HCT116 (cell line): ENCODE data around the gene SLC43A3. TPM values are rescaled to one million over a fixed set of nuclear protein-coding genes. Genes with fewer than 3 reads are reported as not detected.

Experiments
- ATAC-seq: fragments of 200-7000 bp; cut with Tn5 transposase; 2 replicates; pipeline ENCODE4 v1.9.1; 2020; ENCODE audit warnings: mild to moderate bottlenecking, moderate library complexity
- BruUV-seq: library from RNA; stranded (reverse); fragments of 400-500 nt; replicated peaks from 2 replicates; lab custom pipeline; 2021; lab: Mats Ljungman, UMichigan
- CTCF ChIA-PET: fragments of 300-600 bp; sonication (Branson Sonifier 250); formaldehyde crosslinking; loops from one replicate; lab custom pipeline; 2021; ENCODE audit warnings: antibody characterized with exemption; lab: Charles Lee
- POLR2A ChIA-PET: fragments of 300-600, 350-600 bp; sonication (Branson Sonifier 250); formaldehyde crosslinking; loops from one replicate; lab custom pipeline; 2021; ENCODE audit warnings: antibody characterized with exemption; lab: Charles Lee
- RAD21 ChIA-PET, 2 experiments: fragments of 300-600 bp; sonication (Branson Sonifier 250); formaldehyde crosslinking; loops; one replicate each; lab custom pipeline; 2023; ENCODE audit warnings: low total read pairs in 2 of 2; ENCODE audit not compliant: uncharacterized antibody in 2 of 2, unreplicated experiment in 2 of 2, low non-redundant PET in 1 of 2; lab: Charles Lee
- DNase-seq: peaks from one replicate; pipeline ENCODE4 v3.0.0-alpha.2; 2010; ENCODE audit warnings: low read depth, low spot score
- H2AFZ ChIP-seq: fragments of 200-600 bp; shearing (Covaris generic), sonication (generic); 2 replicates; pipeline ENCODE4 v1.6.1; 2017; ENCODE audit warnings: low read depth, mixed run types, mixed read lengths, antibody characterized with exemption, low read length; ENCODE audit not compliant: poor library complexity, severe bottlenecking
- H3K27ac ChIP-seq: 2 replicates; pipeline ENCODE4 v1.5.1; 2012; ENCODE audit warnings: low read depth, low read length
- H3K27me3 ChIP-seq: fragments of 200-600 bp; sonication (generic); 2 replicates; pipeline ENCODE4 v1.6.1; 2016; ENCODE audit warnings: mixed run types, low read length, mixed read lengths; ENCODE audit not compliant: insufficient read depth
- H3K36me3 ChIP-seq, 2 experiments: fragments of 200-500 bp in 1 of 2; fragments of 200-600 bp in 1 of 2; sonication (Bioruptor generic) in 1 of 2; sonication (generic) in 1 of 2; 2 replicates each; pipeline versions ENCODE4 v1.5.1 to v1.6.1; 2014 to 2016; ENCODE audit warnings: low read length in 2 of 2, inconsistent platforms in 1 of 2, mixed read lengths in 1 of 2, mixed run types in 1 of 2; ENCODE audit not compliant: insufficient read depth in 2 of 2, control insufficient read depth in 1 of 2
- H3K4me1 ChIP-seq, 2 experiments: fragments of 200-600 bp in 1 of 2; sonication (generic) in 1 of 2; 2 replicates each; pipeline versions ENCODE4 v1.5.1 to v1.6.1; 2012 to 2017; ENCODE audit warnings: low read length in 2 of 2, inconsistent platforms in 1 of 2, mild to moderate bottlenecking in 1 of 2, mixed read lengths in 1 of 2, mixed run types in 1 of 2, moderate library complexity in 1 of 2; ENCODE audit not compliant: insufficient read depth in 2 of 2, control insufficient read depth in 1 of 2
- H3K4me2 ChIP-seq: fragments of 200-600 bp; sonication (generic); 2 replicates; pipeline ENCODE4 v1.6.1; 2017; ENCODE audit warnings: mixed run types, low read length, mixed read lengths
- H3K4me3 ChIP-seq, 2 experiments: fragments of 200-600 bp in 1 of 2; sonication (generic) in 1 of 2; replicated peaks in 1 of 2; 2 replicates each; pipeline ENCODE4 v1.5.1; 2011 to 2016; ENCODE audit warnings: low read length in 2 of 2, control low read depth in 1 of 2, low read depth in 1 of 2, mild to moderate bottlenecking in 1 of 2, mixed read lengths in 1 of 2, mixed run types in 1 of 2
- H3K79me2 ChIP-seq: fragments of 200-600 bp; sonication (generic); 2 replicates; pipeline ENCODE4 v1.6.1; 2017; ENCODE audit warnings: mild to moderate bottlenecking, mixed run types, low read length, moderate library complexity, mixed read lengths; ENCODE audit not compliant: insufficient read depth
- H3K9ac ChIP-seq: fragments of 200-600 bp; sonication (generic); 2 replicates; pipeline ENCODE4 v1.6.1; 2016; ENCODE audit warnings: low read length, mixed read lengths
- H3K9me2 ChIP-seq: fragments of 200-600 bp; sonication (generic), shearing (Covaris generic); 2 replicates; pipeline ENCODE4 v1.6.1; 2017; ENCODE audit warnings: mixed run types, mild to moderate bottlenecking, moderate library complexity; ENCODE audit not compliant: insufficient read depth
- H3K9me3 ChIP-seq, 2 experiments: fragments of 200-500 bp in 1 of 2; fragments of 200-600 bp in 1 of 2; sonication (Bioruptor generic) in 1 of 2; sonication (generic) in 1 of 2; 2 replicates each; pipeline ENCODE4 v1.6.1; 2014 to 2017; ENCODE audit warnings: low read length in 2 of 2, mixed read lengths in 2 of 2, inconsistent platforms in 1 of 2, low read depth in 1 of 2, mild to moderate bottlenecking in 1 of 2, mixed run types in 1 of 2, moderate library complexity in 1 of 2; ENCODE audit not compliant: control insufficient read depth in 1 of 2, insufficient read depth in 1 of 2
- H4K20me1 ChIP-seq: fragments of 200-600 bp; sonication (generic), shearing (Covaris generic); 2 replicates; pipeline ENCODE4 v1.6.1; 2017; ENCODE audit warnings: mixed run types, mild to moderate bottlenecking, moderate library complexity; ENCODE audit not compliant: insufficient read depth
- EGR1 ChIP-seq: IDR thresholded peaks from 2 replicates; pipeline ENCODE4 v1.6.1; 2012; ENCODE audit warnings: low read depth
- ELF1 ChIP-seq: IDR thresholded peaks from 2 replicates; pipeline ENCODE4 v1.6.1; 2012; ENCODE audit warnings: low read depth, borderline replicate concordance
- EZH2 ChIP-seq: fragments of 200-600 bp; sonication (generic); IDR thresholded peaks from 2 replicates; pipeline ENCODE4 v1.6.1; 2017; ENCODE audit warnings: antibody characterized with exemption, mixed run types
- EZH2phosphoT487 ChIP-seq: fragments of 200-600 bp; IDR thresholded peaks from 2 replicates; pipeline ENCODE4 v1.6.1; 2018; ENCODE audit warnings: antibody characterized with exemption, borderline replicate concordance
- JUND ChIP-seq: IDR thresholded peaks from 2 replicates; pipeline ENCODE4 v1.6.1; 2012
- POLR2AphosphoS5 ChIP-seq: IDR thresholded peaks from 2 replicates; pipeline ENCODE4 v1.6.1; 2011; ENCODE audit warnings: mild to moderate bottlenecking, low read depth, low read length, moderate library complexity
- SRF ChIP-seq: IDR thresholded peaks from 2 replicates; pipeline ENCODE4 v1.6.1; 2012; ENCODE audit warnings: low read depth
- TCF7L2 ChIP-seq: IDR thresholded peaks from 2 replicates; pipeline ENCODE4 v1.7.0; 2011; ENCODE audit warnings: borderline replicate concordance, inconsistent platforms; ENCODE audit not compliant: insufficient read depth, insufficient read length; ENCODE audit errors: extremely low read depth
- YY1 ChIP-seq: IDR thresholded peaks from 2 replicates; pipeline ENCODE4 v1.6.1; 2011; ENCODE audit warnings: low read length, low read depth, moderate library complexity, mild to moderate bottlenecking; ENCODE audit not compliant: insufficient replicate concordance; ENCODE audit errors: extremely low read depth
- ZFX ChIP-seq: fragments of 450-650 bp; IDR thresholded peaks from 2 replicates; pipeline ENCODE4 v1.6.1; 2017
- intact Hi-C: fragments of 100-400 bp; cut with micrococcal nuclease; formaldehyde crosslinking; loops from 2 replicates; pipeline ENCODE4 v1.10.0; 2022
- total RNA-seq: library from RNA; stranded (reverse); gene quantifications from one replicate; pipeline ENCODE4 v1.2.1, GENCODE V29; 2021; ENCODE audit not compliant: unreplicated experiment
- TF ChIP-seq, protein P1 (sequence below): IDR thresholded peaks from 2 replicates; pipeline ENCODE4 v1.6.1; 2011; ENCODE audit warnings: mild to moderate bottlenecking, low read length, moderate library complexity; ENCODE audit not compliant: insufficient replicate concordance; ENCODE audit errors: extremely low read depth
- TF ChIP-seq, protein P2 (sequence below): IDR thresholded peaks from 2 replicates; pipeline ENCODE4 v1.6.1; 2012

The SLC43A3 gene
- total RNA-seq, 1 experiment from 2014 or later = 36.9 TPM

DNA sequence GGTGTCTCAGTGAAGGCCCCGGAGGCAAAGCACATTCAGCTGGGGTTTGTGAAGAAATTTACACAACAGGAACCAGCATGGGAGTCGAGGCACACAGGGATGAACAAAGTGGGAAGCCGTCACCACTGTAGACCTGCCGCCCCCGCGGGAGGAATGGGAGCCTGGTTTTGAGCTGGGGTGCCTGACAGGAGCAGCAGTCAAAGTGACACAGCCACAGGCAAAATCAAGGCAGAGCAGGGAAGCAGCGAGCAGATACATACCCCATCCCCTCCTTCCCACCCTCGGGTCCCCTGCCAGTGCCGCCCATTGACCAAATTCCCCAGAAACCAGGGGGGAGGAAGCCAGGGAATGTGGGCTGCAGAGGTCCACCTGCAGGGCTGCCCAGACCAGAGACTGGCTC is 67.9 kb downstream of the SLC43A3 start:
- RAD21 ChIA-PET = no interaction called here
- no peak for TF ChIP-seq EGR1
- no peak for TF ChIP-seq YY1
- no peak for TF ChIP-seq ZFX
- TF ChIP-seq POLR2AphosphoS5 = no peak
- TF ChIP-seq, protein P1, sequence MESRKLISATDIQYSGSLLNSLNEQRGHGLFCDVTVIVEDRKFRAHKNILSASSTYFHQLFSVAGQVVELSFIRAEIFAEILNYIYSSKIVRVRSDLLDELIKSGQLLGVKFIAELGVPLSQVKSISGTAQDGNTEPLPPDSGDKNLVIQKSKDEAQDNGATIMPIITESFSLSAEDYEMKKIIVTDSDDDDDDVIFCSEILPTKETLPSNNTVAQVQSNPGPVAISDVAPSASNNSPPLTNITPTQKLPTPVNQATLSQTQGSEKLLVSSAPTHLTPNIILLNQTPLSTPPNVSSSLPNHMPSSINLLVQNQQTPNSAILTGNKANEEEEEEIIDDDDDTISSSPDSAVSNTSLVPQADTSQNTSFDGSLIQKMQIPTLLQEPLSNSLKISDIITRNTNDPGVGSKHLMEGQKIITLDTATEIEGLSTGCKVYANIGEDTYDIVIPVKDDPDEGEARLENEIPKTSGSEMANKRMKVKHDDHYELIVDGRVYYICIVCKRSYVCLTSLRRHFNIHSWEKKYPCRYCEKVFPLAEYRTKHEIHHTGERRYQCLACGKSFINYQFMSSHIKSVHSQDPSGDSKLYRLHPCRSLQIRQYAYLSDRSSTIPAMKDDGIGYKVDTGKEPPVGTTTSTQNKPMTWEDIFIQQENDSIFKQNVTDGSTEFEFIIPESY = no peak
- TF ChIP-seq SRF = no peak
- TF ChIP-seq EZH2 = no peak
- no peak for TF ChIP-seq ELF1
- TF ChIP-seq, all 23 proteins: peak for 0
- Histone ChIP-seq H3K9me3 (no peaks in the 10 kb centered on the region), H3K79me2 (no peaks in the 10 kb centered on the region), H3K9me2 (no peaks in the 10 kb centered on the region), H3K4me2 (no peak overlapping the region), H3K27me3 (0 out of 2 replicates have a peak, but pooled peaks cover 5% of the 10 kb centered on the region), H3K36me3 (no peaks in the 10 kb centered on the region), H3K9ac (no peak overlapping the region), H3K27ac (no peak overlapping the region), H3K4me3 (no peak overlapping the region), H4K20me1 (no peaks in the 10 kb centered on the region), H2AFZ (no peak overlapping the region), H3K4me1 (no peaks in the 10 kb centered on the region)
- ChIA-PET POLR2A (no interaction called here), CTCF (no interaction called here)
- ATAC-seq (no peak), DNase-seq (no peak)
- BruUV-seq = no TSS peak
- intact Hi-C loops = no loop called here

DNA sequence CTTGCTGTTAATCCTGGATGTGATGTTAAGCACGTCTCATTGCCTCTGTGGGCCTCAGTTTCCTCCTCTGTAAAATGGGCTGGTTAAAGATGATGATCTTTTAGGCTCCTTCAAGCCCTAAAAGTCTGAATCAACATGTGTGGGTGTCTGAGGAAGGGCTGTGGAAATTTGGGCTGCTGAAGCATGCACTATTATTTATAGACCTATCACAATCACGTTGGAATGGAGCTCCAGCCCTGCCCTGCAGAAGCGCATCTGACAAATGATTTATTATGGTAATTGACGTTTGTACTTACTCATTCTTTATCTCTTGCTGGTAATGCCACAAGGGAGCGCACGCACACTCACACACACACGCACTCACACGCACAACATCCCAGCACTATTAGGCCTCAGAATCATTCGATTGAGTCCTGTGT is 68.4 kb downstream of the SLC43A3 start:
- no TSS peak for BruUV-seq
- TF ChIP-seq, protein P1 = no peak
- no peak for TF ChIP-seq ZFX
- no peak for TF ChIP-seq JUND
- TF ChIP-seq ELF1 = no peak
- TF ChIP-seq, protein P2, sequence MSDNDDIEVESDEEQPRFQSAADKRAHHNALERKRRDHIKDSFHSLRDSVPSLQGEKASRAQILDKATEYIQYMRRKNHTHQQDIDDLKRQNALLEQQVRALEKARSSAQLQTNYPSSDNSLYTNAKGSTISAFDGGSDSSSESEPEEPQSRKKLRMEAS = no peak
- no peak for TF ChIP-seq TCF7L2
- TF ChIP-seq EZH2phosphoT487 = no peak
- no peak for TF ChIP-seq EZH2
- no peak for TF ChIP-seq EGR1

More for the DNA sequence above, 68.4 kb downstream of the SLC43A3 start:
- Histone ChIP-seq H3K4me2 (no peak overlapping the region), H3K9me2 (no peaks in the 10 kb centered on the region), H2AFZ (no peak overlapping the region), H3K27ac (no peak overlapping the region), H3K27me3 (0 out of 2 replicates have a peak, but pooled peaks cover 5% of the 10 kb centered on the region), H4K20me1 (no peaks in the 10 kb centered on the region), H3K79me2 (no peaks in the 10 kb centered on the region), H3K4me3 (no peak overlapping the region), H3K4me1 (no peaks in the 10 kb centered on the region), H3K9ac (no peak overlapping the region), H3K9me3 (no peaks in the 10 kb centered on the region), H3K36me3 (no peaks in the 10 kb centered on the region)
- ATAC-seq = no peak
- intact Hi-C loops = no loop called here
- ChIA-PET POLR2A (no interaction called here), RAD21 (no interaction called here), CTCF (no interaction called here)
- DNase-seq = no peak
